Cardiac fibroblast (primary cell): Measurements from ENCODE around the gene CRTC3.
A peak's percentile ranks its signal among the peaks of the same experiment; 100 is the strongest.

ENCODE experiments used
- DNase-seq, 2 donors: peaks; one replicate each; pipeline versions ENCODE4 v3.0.0 to v3.0.0-alpha.2; 2010; ENCODE audit warnings: low read depth in 2 of 2
- H3K4me3 ChIP-seq, 2 donors: replicated peaks in 1 of 2; 1 replicate in 1 of 2; 2 replicates in 1 of 2; pipeline ENCODE4 v1.5.1; 2011; ENCODE audit warnings: low read depth in 2 of 2, low read length in 2 of 2, mild to moderate bottlenecking in 2 of 2, moderate library complexity in 1 of 2
- CTCF ChIP-seq: IDR thresholded peaks from one replicate; pipeline ENCODE4 v1.5.1; 2011; ENCODE audit warnings: low read depth, mild to moderate bottlenecking, low read length, inconsistent platforms

Gene CRTC3

GRCh38 chr15:90591524-90591923 is 61.8 kb downstream of the CRTC3 start:
- TF ChIP-seq CTCF, result no peak
- DNase-seq, result no peak
- no peak overlapping the region for H3K4me3 ChIP-seq

GRCh38 chr15:90592131-90592881 is 62.6 kb downstream of the CRTC3 start:
- no peak for TF ChIP-seq CTCF
- DNase-seq, result peak; percentile 68 to 77
- no peak overlapping the region for H3K4me3 ChIP-seq

- H3K4me3 ChIP-seq, result no peak overlapping the region
- no peak for TF ChIP-seq CTCF
- DNase-seq, result no peak
Measured at GRCh38 chr15:90593499-90594158, 63.9 kb downstream of the CRTC3 start.

GRCh38 chr15:90594301-90594738 is 64.6 kb downstream of the CRTC3 start:
- H3K4me3 ChIP-seq, result no peak overlapping the region
- DNase-seq, result peak in 1 of 2 donors; percentile 32
- TF ChIP-seq CTCF, result no peak

GRCh38 chr15:90595763-90596155 is 66.0 kb downstream of the CRTC3 start:
- no peak for DNase-seq
- no peak overlapping the region for H3K4me3 ChIP-seq
- no peak for TF ChIP-seq CTCF

GRCh38 chr15:90596943-90597342 is 67.2 kb downstream of the CRTC3 start:
- no peak for DNase-seq
- H3K4me3 ChIP-seq, result no peak overlapping the region
- TF ChIP-seq CTCF, result no peak
